ENCODE measurements around the gene CCIN. TPM values are rescaled to one million over a fixed set of nuclear protein-coding genes. Genes with fewer than 3 reads are reported as not detected.

The CCIN gene
- total RNA-seq, 2 experiments from 2014 or later, result 0.13 TPM; not detected in 1

DNA sequence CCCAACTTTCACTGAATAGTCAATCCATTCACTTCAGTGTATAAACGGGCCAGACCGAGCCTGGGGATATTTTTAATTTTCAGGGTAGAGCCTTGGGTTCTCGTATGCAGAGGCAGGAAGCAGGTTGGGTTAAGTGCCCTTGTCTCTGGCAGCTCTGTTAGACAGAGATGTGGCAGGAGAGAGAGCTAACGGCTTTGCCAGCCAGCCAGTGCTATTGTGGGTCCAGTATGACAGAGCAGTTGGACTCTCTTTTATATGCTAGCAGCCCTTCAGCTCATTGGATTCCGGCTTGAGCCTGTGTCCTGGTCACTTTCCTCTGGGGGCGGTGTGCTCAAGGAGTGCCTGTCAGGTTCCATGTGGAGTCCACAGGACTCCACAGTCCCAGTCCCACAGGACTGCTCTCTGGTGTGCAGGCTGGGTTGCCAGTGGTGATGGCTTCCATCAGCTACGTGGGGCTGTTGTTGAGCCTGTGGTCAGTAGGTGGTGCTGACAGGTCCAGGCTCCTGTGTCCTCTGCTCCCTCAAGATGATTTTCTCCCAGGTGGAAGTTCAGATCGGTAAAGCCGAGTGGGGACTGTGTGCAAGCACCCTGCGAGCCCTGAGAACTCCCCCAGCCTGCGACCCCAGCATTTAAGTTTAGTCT lies 35.8 kb downstream of the CCIN start:
- Mint-ChIP-seq H3K27me3 (no peaks in the 10 kb centered on the region), H3K4me1 (peaks cover 58% of the 10 kb centered on the region), H3K4me3 (no peak overlapping the region), H3K27ac (peak overlapping the region; percentile 49), H3K36me3 (ENCODE audit: low read depth) (peaks cover 86% of the 10 kb centered on the region), H3K9me3 (no peaks in the 10 kb centered on the region)
- CTCF ChIA-PET, result interaction anchor here (1.4 to 1.9 kb wide), 3 partner anchors 14 to 103 kb away, joined by 4 to 6 read pairs (median 5); partner anchors contain the start of gene CLTA
- POLR2A ChIA-PET, result interaction anchor here (1.3 to 8.7 kb wide), 3 partner anchors 8 to 13 kb away, joined by 3 to 86 read pairs (median 7); partner anchors contain the start of gene CLTA
- no peak for DNase-seq

DNA sequence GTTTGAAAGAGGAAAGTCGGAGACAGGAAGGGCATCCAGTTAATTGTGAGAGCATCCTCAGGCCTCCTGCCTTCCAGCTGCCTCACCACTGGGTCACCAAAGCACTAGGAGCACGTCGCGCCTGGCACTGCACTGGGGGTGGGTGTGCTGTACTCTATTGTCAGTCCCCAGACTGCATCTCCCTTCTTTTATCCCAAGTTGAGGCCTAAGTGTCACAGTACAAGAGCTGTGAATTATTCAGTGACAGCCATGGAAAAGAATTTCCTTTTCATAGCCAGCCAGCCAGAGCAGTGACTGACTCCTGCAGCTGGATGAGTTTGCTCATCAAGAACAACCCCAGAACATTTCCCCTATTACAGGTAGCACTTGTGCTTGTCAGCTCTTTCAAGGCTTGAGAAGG lies 37.8 kb downstream of the CCIN start:
- ChIA-PET POLR2A (interaction anchor here (1.8 to 8.7 kb wide), 3 partner anchors 10 to 15 kb away, joined by 6 to 86 read pairs (median 7); partner anchors contain the start of gene CLTA), CTCF (interaction anchor here (2.3 kb wide), 1 partner anchor 123 kb away, joined by 5 read pairs; no protein-coding TSS in a partner anchor)
- H3K27me3 Mint-ChIP-seq, result no peaks in the 10 kb centered on the region
- H3K36me3 Mint-ChIP-seq (ENCODE audit: low read depth), result peaks cover 95% of the 10 kb centered on the region
- no peaks in the 10 kb centered on the region for H3K9me3 Mint-ChIP-seq
- no peak for DNase-seq
- no peak overlapping the region for H3K4me3 Mint-ChIP-seq
- H3K4me1 Mint-ChIP-seq, result peaks cover 61% of the 10 kb centered on the region
- H3K27ac Mint-ChIP-seq, result peak overlapping the region; percentile 87

DNA sequence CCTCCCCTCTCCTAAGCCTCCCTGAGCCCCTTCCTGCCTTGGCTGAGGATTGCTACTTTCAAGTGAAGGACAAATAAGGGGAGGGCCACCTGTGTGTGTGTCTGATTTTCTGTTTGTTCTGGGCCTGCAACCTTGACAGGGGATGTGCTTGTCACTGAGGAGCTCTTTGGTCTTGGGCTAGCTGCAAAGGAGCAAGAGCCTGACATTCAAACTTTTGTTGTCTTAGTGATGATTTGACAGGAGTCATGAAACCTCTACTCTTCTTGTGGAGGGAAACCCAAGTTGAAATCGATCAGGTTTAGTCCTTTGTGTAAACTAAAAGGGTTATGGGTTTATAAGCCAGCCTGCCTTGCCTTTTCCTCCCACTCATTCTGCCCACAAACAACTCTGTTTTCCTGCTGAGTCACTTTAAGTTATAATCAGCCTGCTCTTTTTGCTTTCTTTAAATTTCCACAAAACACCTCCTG lies 38.4 kb downstream of the CCIN start:
- Mint-ChIP-seq H3K36me3 (ENCODE audit: low read depth) (peaks cover 94% of the 10 kb centered on the region), H3K27ac (peak overlapping the region; percentile 87), H3K4me1 (peaks cover 61% of the 10 kb centered on the region), H3K4me3 (peak overlapping the region; percentile 5), H3K9me3 (no peaks in the 10 kb centered on the region), H3K27me3 (no peaks in the 10 kb centered on the region)
- POLR2A ChIA-PET, result interaction anchor here (1.8 to 8.7 kb wide), 2 partner anchors 11 to 16 kb away, joined by 6 to 86 read pairs; partner anchors contain the start of gene CLTA
- CTCF ChIA-PET, result interaction anchor here (2.3 kb wide), 1 partner anchor 122 kb away, joined by 5 read pairs; no protein-coding TSS in a partner anchor
- DNase-seq, result no peak

DNA sequence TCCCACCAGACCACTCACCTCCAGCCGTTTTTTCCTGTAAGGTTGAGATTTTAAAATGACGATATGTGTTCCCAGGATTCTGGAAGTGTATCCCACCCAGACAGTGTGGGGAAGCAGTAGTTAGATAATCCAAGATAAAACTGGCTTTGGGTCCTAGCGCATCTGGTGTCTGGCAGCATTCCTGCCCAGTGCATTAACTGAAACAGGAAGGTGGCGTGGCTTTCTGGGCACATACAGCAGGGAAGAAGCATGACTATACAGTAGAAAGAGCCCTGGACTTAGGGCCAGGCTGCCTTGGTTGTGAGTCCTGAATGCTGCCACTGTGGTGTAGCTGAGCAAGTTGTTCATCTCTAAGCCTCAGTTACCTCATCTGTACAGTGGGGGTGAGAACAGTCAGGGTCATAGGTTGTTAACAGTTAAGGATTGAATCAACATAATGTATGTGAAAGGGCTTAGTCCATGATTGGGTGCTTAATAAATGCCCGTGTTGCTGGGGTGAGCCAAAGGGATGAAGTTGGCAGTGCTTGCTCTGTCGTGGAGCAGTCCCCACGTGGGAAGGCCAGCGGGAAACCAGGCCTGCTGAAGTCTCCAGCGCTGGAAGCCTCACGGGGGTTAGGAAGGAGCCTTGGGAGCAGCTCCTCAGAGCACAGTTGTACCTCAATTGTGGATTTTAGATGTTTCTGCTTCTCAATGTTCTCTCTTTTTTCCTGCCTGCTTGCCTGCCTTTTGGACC lies 39.5 kb downstream of the CCIN start:
- CTCF ChIA-PET, result interaction anchor here (0.5 to 2.3 kb wide), 3 partner anchors 18 to 280 kb away, joined by 3 to 7 read pairs (median 5); partner anchors contain the start of gene CLTA
- H3K4me3 Mint-ChIP-seq, result no peak overlapping the region

DNA sequence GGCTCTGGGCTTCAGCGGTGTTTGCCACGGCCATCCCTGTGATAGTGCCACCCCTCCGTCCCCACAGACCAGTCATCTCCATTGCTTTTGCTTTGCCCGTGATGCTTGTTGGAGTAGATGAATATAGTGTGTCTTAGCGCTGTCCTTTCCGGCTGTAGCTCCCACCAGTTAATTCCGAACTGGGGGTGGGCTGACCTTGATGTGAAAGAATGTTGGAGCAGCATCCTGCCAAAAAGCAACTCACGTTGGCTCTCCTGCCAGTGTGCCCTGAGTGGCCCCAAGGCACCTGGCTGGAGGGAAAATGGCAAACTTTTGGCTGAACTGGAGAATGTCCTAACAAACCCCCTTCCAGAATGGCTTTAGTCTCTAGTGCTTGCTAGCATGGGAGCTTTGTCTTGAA lies 41.5 kb downstream of the CCIN start:
- no peak overlapping the region for H3K4me3 Mint-ChIP-seq
- peaks cover 89% of the 10 kb centered on the region for H3K36me3 Mint-ChIP-seq (ENCODE audit: low read depth)
- H3K9me3 Mint-ChIP-seq, result no peaks in the 10 kb centered on the region
- no peak overlapping the region for H3K27ac Mint-ChIP-seq
- POLR2A ChIA-PET, result interaction anchor here (6.1 kb wide), 1 partner anchor 20 kb away, joined by 49 read pairs; the partner anchor contains the start of gene CLTA
- H3K4me1 Mint-ChIP-seq, result peaks cover 62% of the 10 kb centered on the region
- CTCF ChIA-PET, result interaction anchor here (1.6 kb wide), 1 partner anchor 20 kb away, joined by 7 read pairs; the partner anchor contains the start of gene CLTA
- no peaks in the 10 kb centered on the region for H3K27me3 Mint-ChIP-seq
- DNase-seq, result no peak

More for the DNA sequence above, 39.5 kb downstream of the CCIN start:
- no peaks in the 10 kb centered on the region for H3K27me3 Mint-ChIP-seq
- no peaks in the 10 kb centered on the region for H3K9me3 Mint-ChIP-seq
- H3K36me3 Mint-ChIP-seq (ENCODE audit: low read depth), result peaks cover 94% of the 10 kb centered on the region
- DNase-seq, result no peak
- peak overlapping the region; percentile 51 for H3K27ac Mint-ChIP-seq
- POLR2A ChIA-PET, result interaction anchor here (1.2 to 8.7 kb wide), 4 partner anchors 10 to 50 kb away, joined by 3 to 86 read pairs (median 28); partner anchors contain the start of genes CLTA and GNE
- H3K4me1 Mint-ChIP-seq, result peaks cover 62% of the 10 kb centered on the region

DNA sequence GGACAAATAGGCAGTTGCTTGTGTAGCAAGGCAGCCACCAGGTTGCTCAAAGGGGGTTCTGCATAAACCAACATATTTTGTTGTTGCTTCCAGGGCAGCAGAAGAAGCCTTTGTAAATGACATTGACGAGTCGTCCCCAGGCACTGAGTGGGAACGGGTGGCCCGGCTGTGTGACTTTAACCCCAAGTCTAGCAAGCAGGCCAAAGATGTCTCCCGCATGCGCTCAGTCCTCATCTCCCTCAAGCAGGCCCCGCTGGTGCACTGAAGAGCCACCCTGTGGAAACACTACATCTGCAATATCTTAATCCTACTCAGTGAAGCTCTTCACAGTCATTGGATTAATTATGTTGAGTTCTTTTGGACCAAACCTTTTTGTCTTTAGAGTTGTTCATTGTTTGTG lies 42.3 kb downstream of the CCIN start:
- peaks cover 89% of the 10 kb centered on the region for H3K36me3 Mint-ChIP-seq (ENCODE audit: low read depth)
- POLR2A ChIA-PET, result interaction anchor here (6.1 kb wide), 1 partner anchor 21 kb away, joined by 49 read pairs; the partner anchor contains the start of gene CLTA
- CTCF ChIA-PET, result no interaction called here
- peaks cover 61% of the 10 kb centered on the region for H3K4me1 Mint-ChIP-seq
- H3K4me3 Mint-ChIP-seq, result no peak overlapping the region
- H3K27me3 Mint-ChIP-seq, result no peaks in the 10 kb centered on the region
- no peak overlapping the region for H3K27ac Mint-ChIP-seq
- no peaks in the 10 kb centered on the region for H3K9me3 Mint-ChIP-seq
- no peak for DNase-seq

DNA sequence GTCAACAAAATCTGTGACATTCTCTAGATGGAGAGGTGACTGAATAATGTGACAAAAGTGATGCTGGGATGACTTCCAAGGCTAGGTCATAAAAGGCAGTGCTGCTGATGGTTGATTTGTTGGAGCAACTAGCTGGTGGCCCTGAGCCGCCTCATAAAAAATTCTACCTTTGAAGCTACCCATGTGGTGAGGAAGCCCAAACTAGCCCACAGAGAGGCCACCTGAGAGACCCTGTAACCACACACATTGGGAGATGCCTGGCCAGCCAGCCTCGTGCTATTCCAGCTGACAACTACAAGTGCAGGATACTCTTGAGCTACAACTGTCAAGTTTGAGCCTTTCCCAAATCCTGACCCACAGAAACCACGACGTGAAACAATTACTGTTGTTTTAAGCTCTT lies 44.2 kb downstream of the CCIN start:
- H3K4me1 Mint-ChIP-seq, result peaks cover 60% of the 10 kb centered on the region
- POLR2A ChIA-PET, result interaction anchor here (6.1 kb wide), 1 partner anchor 23 kb away, joined by 49 read pairs; the partner anchor contains the start of gene CLTA

DNA sequence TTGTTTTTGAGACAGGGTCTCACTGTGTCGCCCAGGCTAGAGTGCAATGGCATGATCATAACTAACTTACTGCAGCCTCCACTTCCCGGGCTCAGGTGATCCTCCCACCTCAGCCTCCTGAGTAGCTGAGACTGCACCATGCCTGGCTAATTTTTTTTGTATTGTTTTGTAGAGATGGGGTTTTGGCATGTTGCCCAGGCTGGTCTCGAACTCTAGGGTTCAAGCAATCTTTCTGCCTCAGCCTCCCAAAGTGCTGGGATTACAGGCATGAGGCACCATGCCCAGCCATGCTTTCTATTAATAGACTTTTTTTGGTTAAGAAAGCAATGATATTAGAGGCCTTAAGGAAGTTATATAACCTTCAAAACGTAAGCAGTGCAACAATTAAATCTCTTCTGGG lies 44.8 kb downstream of the CCIN start:
- Mint-ChIP-seq H3K27me3 (no peaks in the 10 kb centered on the region), H3K9me3 (no peaks in the 10 kb centered on the region), H3K27ac (no peak overlapping the region), H3K36me3 (ENCODE audit: low read depth) (peaks cover 84% of the 10 kb centered on the region), H3K4me1 (peaks cover 60% of the 10 kb centered on the region), H3K4me3 (no peak overlapping the region)
- ChIA-PET CTCF (interaction anchor here (1.7 kb wide), 1 partner anchor 10 kb away, joined by 3 read pairs; no protein-coding TSS in a partner anchor), POLR2A (interaction anchor here (6.1 kb wide), 1 partner anchor 23 kb away, joined by 49 read pairs; the partner anchor contains the start of gene CLTA)
- DNase-seq, result no peak

More for the DNA sequence above, 44.2 kb downstream of the CCIN start:
- H3K36me3 Mint-ChIP-seq (ENCODE audit: low read depth), result peaks cover 84% of the 10 kb centered on the region
- H3K27me3 Mint-ChIP-seq, result no peaks in the 10 kb centered on the region
- CTCF ChIA-PET, result interaction anchor here (0.6 to 1.9 kb wide), 3 partner anchors 9 to 23 kb away, joined by 3 to 5 read pairs (median 3); partner anchors contain the start of gene CLTA
- no peak overlapping the region for H3K4me3 Mint-ChIP-seq
- no peak for DNase-seq
- no peaks in the 10 kb centered on the region for H3K9me3 Mint-ChIP-seq
- H3K27ac Mint-ChIP-seq, result no peak overlapping the region

DNA sequence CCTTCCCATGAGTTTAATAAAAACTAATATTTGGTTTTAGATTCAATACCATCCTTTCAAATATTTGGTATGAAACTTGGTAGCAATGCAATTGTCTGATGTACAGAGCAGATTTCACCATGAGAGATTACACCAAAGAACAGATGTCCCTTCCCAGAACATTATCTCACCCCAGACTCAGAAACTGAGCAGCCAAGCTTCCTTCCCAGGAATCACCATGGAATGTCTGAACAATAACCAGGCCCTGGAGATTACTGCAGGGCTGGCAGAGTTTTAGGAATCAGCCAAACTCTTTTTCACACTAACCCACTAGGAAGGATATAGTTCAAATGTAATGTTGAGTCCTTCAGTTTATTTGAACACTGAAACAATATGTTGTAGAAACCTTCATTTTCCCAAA lies 45.4 kb downstream of the CCIN start:
- Mint-ChIP-seq H3K9me3 (no peaks in the 10 kb centered on the region), H3K36me3 (ENCODE audit: low read depth) (peaks cover 84% of the 10 kb centered on the region), H3K4me1 (peaks cover 60% of the 10 kb centered on the region), H3K27ac (no peak overlapping the region), H3K4me3 (no peak overlapping the region), H3K27me3 (no peaks in the 10 kb centered on the region)
- ChIA-PET CTCF (interaction anchor here (3.1 kb wide), 1 partner anchor 25 kb away, joined by 14 read pairs; the partner anchor contains the start of gene CLTA), POLR2A (interaction anchor here (5.2 to 6.1 kb wide), 2 partner anchors 23 to 24 kb away, joined by 40 to 49 read pairs; partner anchors contain the start of gene CLTA)
- DNase-seq, result no peak

DNA sequence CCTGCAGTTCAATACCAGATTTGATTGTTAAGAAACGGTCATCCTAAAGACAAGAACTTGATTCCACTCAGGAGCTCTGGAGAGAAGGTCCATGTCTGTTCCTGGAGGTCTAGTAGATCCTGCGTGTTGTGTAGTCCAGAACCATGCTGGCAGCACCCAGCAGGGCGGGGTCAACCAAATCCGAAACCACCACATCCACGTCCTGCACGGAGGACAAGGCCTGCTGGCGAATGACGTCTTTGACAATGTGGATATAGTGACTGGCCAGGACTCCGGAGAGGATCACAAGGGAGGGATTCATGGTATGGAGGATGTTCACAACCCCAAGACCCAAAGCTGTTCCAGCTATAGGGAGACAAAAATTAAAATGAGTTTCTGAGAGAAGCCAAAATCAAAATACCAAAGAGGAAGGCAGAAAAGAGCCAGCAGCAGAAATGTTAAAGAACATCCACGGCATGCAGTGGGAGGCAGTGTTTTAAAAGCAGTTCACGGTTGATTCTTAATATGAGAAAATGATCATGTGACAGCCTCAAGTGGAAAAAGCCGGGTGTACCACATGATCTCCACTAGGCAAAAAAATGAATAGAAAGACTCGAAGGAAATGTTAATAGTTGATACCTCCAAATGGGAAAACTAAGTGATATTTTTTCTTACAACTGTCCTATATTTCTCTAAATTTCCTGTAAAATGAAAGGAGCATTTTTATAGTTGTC lies 48.2 kb downstream of the CCIN start:
- H3K4me3 Mint-ChIP-seq, result no peak overlapping the region
- no peaks in the 10 kb centered on the region for H3K27me3 Mint-ChIP-seq
- ChIA-PET CTCF (interaction anchor here (1.0 to 3.1 kb wide), 5 partner anchors 27 to 209 kb away, joined by 3 to 14 read pairs (median 4); partner anchors contain the start of gene CLTA), POLR2A (interaction anchor here (0.8 to 5.2 kb wide), 5 partner anchors 10 to 41 kb away, joined by 3 to 40 read pairs (median 6); partner anchors contain the start of genes CLTA and GNE)
- H3K4me1 Mint-ChIP-seq, result peaks cover 58% of the 10 kb centered on the region
- peak overlapping the region; percentile 79 for H3K27ac Mint-ChIP-seq
- H3K9me3 Mint-ChIP-seq, result no peaks in the 10 kb centered on the region
- H3K36me3 Mint-ChIP-seq (ENCODE audit: low read depth), result peaks cover 76% of the 10 kb centered on the region
- no peak for DNase-seq

DNA sequence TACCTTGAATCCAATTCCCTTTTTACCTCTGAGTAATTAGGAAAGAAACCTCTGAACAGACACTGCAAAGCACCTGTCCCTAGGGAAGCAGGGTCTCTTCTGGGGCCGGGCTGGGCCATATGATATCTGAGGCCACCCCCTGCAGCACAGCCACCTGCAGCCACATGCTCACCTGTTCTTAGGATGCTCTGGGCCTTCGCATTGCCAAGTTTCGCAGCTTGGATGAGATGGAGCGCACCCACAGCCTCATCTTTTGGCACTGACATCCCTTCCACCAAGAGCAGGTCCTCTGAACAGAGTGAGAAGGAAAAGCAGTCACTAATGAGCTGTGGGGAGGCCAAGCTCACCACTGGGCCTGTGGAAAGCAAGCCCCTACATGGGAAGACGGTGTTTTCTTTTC lies 48.8 kb downstream of the CCIN start:
- Mint-ChIP-seq H3K4me1 (peaks cover 62% of the 10 kb centered on the region), H3K4me3 (peak overlapping the region; percentile 26), H3K36me3 (ENCODE audit: low read depth) (peaks cover 78% of the 10 kb centered on the region), H3K9me3 (no peaks in the 10 kb centered on the region), H3K27ac (peak overlapping the region; percentile 79), H3K27me3 (no peaks in the 10 kb centered on the region)
- ChIA-PET POLR2A (interaction anchor here (0.8 to 5.2 kb wide), 5 partner anchors 11 to 40 kb away, joined by 3 to 40 read pairs (median 6); partner anchors contain the start of genes CLTA and GNE), CTCF (interaction anchor here (1.0 kb wide), 3 partner anchors 27 to 117 kb away, joined by 3 to 4 read pairs (median 4); partner anchors contain the start of gene CLTA)
- no peak for DNase-seq

Data from activated CD4-positive, alpha-beta memory T cell treated with anti-CD3 and anti-CD28 coated beads, Interleukin-2, amount 10 ng/mL, durations not matched to agents 7 days and 5 days (primary cell).